CD4-positive, alpha-beta T cell treated with Interleukin-15 for 1 hour (primary cell): ENCODE data around the gene NR1D1.
"Not testable (repeated sequence)": the region's sequence is repeated elsewhere in the genome, so short reads cannot be mapped to it uniquely, and the experiment has no call there.

Source experiments
- DNase-seq: peaks from one replicate; pipeline ENCODE4 v3.0.0-alpha.2; 2020

The NR1D1 gene

DNA sequence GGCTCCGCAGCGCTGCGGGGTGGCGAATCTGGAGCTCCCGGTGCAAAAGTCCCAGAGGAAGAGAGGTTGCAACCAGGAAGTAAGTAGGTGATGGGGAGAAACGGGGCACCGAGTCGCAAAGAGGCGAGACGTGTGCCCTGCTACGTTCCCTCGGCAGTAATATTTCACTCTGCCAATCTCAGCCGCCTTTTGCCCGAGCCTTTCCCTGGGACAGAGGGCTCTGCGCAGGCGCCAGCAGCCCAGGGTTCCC, at the start of gene NR1D1:
TSS of gene NR1D1 (minus strand) at position 171 of the 250 bp plus-strand sequence. CDS start 495 bp downstream, outside the sequence.
- no peak for DNase-seq

DNA sequence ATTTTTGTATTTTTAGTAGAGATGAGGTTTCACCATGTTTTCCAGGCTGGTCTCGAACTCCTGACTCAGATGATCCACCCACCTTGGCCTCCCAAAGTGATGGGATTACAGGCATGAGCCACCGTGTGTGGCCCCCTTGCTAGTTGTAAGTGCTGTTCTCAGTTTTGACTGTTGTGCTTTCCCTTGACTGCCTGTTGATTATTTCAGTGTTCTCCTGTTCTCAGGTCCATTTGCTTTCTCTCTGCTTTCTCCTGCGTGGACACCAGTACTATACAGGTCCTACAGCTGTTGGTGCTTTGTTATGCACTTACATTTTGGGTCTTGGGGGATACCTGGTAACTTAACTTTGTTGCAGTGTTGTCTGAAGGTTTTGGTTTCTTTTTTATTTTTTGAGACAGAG, 48.1 kb upstream of the NR1D1 start:
- DNase-seq = no peak

DNA sequence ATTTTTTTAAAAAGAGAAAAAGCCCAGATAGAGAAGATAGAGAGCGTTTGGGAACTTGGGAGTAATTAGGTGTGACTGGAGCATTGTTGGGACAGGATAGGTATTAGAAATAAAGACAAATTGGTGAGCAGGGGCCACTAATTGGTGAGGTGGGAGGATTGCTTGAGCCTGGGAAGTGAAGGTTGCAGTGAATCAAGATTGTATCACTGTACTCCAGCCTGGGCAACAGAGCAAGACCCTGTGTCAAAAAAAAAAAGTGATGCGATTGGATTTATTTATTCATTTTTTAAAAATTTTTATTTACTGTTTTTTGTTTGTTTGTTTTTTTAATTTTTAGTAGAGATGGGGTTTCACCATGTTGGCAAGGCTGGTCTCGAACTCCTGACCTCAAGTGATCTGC, 45.1 kb upstream of the NR1D1 start:
- DNase-seq = no peak

DNA sequence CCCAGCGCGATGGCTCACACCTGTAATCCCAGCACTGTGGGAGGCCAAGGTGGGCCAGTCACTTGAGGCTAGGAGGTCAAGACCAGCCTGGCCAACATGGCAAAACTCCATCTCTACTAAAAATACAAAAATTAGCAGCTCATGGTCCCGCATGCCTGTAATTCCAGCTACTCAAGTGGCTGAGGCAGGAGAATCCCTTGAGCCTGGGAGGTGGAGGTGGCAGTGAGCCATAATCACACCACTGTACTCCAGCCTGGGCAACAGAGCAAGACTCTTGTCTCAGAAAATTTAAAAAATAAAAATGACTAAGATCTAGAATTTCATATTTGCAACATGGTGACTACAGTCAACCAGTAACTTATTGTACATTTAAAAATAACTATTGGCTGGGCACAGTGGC, 42.8 kb upstream of the NR1D1 start:
- not testable (repeated sequence) for DNase-seq

DNA sequence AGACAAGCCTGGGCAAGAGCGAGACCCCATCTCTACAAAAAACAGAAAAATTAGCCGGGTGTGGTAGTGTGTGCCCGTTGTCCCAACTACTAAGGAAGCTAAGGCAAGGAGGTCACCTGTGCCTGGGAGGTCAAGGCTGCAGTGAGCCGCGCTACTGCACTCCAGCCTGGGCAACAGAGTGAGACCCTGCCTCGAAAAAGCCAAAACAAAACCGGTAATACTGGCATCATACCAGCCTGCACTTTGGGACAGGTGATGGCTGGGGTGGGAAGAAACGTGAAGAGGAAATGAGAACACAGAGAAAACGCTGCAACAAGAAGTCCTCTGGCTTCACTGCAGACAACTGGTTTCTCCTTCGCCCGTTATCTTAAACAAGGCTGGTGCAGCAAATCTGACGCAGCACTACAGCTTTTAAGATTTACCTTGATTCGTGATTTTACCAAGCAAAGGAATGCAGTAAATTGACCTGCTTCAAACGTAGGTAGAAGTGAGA, 39.2 kb upstream of the NR1D1 start:
- DNase-seq = no peak

DNA sequence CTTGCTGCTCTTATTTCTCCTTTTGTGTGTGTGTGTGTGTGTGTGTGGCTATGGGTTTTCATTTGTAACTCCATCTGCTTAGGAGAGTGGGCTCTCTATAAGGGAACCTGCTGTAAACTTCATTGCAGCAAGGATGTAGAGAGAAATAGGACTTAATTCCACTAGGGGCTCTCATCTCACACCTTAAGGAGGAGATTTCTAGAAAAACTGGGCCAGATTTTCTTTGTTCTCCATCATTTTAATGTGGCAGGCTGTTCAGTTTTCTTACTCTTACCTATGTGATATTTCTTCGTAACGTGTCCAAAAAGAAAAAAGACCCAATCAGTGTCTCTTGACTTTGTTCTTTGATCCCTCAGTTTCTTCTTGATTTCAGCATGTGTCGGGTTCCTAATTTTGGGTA, 35.4 kb upstream of the NR1D1 start:
- DNase-seq = no peak

DNA sequence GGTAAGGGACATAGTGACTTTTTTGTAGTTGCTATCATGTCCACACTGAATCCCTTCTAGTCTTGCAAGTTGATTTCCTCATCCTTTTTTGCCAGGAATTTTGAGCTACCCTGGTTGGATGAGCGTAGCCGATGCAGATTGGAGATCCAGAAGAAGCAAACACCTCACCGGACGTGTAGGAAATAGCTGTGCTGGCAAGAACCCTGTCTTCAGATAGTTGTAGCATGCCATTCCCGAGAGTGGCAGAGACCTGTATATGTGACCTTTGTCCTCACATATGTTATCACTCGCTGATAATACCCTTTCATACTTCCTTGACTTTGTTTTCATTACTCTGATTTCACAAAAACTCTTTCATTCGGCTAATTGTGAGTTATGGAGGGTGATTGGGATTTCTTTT, 33.8 kb upstream of the NR1D1 start:
- no peak for DNase-seq

DNA sequence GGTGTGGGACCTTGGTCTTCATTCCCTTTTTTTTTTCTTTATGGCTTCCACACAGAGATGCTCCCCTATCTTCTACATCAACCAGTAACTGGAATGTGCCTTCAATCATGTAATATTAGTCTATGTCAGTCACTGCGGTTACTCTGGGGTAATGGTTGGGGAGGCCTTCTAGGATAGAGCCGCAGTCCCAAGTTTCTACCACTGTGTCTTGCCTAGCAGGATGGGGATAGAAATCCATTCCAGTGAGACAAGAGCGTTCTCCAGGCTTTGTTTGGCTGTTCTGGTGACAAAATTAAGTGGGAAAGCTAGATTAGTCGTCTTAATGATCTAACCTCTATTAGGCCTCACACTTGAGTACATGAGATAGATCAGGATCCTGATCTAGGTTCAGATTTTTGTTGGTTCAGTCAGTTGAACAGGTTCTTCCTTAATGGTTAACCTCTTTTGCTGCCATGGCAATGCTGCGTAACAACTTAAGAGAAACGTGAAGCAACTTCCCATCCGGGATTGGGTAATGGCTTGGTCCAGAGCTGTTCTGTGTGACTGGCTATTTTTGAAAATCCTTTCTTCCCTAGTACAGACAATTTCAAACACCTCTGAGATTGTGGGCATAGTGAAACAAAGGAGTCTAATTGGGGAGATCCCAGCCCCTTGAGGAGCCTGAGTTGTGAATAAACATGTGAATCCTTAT, 30.1 kb upstream of the NR1D1 start:
- DNase-seq = peak; percentile 57

DNA sequence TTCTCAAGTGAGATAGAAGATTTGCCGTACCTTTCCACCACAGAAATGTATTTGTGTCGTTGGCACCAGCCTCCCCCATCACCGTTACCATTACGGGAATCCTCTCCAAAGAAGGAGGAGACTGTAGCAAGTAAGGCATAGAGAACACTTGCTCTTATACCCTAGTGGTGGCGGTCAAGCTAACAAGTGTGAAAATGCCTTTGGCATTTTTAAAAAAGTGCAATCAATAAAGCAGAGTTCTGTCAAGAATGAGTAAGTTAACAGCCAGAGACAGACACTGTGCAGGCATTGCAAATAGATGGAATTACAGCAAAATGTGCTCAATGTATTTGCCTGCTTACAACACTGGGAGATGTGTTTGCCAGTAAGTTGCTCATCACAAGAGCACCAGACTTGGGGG, 29.1 kb upstream of the NR1D1 start:
- DNase-seq = no peak

DNA sequence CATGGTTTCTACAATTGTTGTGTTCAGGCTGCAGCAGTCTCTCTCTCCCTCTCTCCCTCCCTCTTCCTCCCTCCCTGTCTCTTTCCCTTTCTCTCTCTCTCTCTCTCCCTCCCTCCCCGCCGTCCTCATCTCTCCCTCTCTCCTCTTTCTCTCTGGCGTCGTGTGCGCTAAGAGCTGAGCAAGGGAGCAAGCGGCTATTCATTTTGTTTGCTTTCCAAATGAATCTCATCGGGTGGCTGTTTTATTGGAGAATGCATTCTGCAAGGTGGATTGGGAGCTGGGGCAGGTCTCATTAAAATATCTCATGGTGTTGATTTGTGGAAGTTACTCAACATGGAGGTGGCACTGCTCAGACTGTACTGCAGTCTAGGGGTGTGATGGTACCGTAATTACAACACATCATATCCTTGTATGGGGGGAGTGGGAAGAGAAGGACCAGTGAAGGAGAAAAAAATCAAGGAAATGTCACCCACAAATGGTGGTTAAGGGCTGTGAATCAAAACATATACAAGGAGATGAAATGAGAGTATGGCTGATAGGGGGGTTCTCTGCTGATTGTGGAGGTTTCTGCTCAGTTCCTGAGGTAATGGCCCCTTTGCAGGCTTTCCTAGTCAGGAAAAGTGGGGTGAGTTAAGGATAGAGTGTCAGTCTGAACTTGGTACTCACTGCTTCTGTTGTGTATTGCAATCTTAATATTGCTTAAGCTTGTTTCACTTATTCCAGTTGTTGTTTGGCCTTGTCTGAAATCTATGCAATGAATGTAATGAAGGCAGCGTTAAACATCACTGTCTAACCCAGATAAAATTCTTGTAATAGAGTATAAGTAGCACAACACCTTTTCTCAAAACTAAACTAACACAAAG, 24.1 kb upstream of the NR1D1 start:
- DNase-seq = no peak

DNA sequence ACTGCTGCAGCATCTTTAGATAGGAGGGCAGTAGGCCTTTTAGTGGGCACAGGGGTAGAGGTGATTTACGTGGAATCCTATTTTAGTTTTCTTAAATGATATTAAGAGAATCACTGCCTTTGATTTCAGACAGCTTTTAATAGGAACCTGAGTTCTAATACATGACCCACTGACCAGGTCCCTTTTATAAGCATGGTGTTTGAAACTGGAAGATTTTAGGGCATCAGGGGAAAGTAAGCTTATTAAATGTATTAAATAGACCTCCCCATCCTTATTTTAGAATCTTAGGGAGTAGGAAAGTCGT, 23.4 kb upstream of the NR1D1 start:
- DNase-seq = no peak

DNA sequence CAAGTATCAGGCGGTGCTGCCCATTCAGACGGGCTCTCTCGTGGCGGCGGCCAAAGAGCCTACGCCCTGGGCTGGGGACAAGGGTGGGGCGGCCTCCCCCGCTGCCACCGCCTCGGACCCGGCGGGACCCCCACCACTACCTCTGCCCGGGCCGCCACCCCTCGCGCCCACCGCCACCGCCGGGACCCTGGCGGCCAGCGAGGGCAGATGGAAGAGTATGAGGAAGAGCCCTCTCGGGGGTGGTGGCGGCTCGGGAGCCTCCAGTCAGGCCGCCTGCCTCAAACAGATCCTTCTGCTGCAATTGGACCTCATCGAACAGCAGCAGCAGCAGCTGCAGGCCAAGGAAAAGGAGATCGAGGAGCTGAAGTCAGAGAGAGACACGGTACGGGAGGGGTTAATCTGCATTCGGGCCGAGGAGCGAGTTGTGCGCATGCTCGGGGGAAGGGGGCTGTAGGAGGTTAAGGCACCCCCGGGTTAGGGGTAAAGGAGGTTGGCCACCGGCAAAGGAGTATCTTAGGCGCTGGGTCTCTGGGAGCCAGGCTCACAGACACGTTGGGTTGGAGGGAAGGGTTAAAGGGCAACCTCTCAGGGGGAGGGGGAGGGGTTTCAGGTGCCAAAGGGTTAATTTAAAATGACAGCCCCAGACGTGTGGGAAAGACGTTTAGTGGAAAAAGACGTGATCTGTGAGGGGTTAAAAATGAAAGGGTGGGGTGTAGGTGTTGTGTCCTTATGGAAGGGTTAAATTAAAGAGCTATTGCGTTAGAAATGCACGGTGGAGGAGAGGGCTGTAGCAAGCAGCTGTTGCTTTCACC, 22.8 kb upstream of the NR1D1 start:
- peak; percentile 59 for DNase-seq

DNA sequence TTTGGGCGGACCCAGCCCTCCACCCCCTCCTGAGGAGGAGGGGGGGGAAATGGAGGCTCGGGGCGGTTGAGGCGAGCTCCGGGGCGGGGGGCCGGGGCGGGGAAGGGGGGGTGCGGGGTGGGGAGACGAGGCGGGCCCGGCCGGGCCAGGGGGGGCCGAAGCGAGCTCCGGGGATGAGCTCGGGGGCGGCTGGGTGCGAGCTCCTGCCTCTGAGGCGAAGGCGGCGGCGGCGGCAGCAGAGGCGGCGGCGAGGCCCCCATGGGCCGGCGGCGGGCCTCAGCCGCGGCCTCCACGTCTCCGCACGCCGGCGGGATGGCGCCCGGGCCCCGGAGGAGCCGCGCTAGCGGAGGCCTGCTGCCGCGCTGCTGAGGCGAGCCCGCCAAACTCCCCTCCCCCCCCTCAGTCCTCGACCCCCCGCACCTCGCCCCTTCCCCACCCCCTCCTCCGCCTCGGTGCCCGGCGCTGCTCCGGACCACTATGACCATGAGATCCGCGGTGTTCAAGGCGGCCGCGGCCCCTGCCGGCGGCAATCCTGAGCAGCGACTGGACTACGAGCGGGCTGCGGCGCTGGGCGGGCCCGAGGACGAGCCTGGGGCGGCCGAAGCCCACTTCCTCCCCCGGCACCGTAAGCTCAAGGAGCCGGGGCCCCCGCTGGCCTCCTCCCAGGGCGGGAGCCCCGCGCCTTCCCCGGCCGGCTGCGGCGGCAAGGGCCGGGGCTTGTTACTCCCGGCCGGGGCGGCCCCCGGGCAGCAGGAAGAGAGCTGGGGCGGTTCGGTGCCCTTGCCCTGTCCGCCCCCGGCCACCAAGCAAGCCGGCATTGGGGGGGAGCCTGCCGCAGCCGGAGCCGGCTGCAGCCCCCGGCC, 22.0 kb upstream of the NR1D1 start:
- DNase-seq = peak; percentile 55

DNA sequence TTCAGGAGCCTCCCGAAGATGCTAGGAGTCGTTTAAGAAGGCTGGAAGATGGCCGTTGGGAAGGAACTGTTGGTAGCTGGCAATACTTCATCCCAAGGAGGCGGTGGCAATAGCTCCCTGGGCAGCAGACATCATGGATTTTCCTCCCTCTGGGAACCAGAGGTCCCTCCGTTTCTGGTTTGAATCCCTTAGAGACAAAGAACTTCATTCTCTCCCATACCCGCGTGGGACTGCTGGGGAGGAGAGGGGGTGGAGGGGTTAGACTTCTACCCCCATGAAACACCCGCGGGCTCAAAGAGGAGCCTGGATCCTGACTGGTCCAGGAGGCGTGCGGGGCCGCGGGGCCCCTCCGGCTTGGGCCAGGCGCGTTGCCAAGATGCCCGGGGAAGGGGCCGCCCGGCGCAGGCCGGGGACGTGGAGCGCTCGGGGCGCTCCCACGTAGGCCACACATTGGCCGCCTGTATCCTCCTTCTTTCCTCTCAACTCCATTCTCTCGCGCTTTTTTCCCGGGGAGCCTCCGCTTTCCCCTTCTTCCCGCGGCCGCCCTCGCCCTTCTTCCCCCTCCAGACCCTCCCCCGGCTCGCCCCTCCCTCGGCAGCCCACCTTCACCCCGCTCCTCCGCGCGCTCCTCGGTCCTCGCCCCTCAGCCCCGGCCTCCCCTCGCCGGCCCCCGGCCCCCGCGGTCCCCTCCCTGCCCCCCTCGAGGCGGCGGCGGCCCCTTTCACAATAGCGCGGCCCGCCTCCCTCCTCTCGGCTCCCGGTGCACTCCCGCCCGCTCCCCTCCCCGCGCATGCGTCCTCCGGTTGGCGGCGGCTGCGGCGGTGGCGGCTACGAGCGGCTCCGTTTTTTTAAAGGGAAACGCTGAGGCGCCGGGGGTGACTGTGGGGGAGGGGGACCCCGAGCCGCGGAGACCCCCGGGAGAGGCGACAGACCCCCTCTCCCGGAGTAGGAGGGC, 21.1 kb upstream of the NR1D1 start, which contains the start of gene MSL1:
TSS of gene MSL1 (plus strand) at position 791 of the 955 bp plus-strand sequence. CDS start 642 bp downstream, outside the sequence.
- peak; percentile 87 for DNase-seq

DNA sequence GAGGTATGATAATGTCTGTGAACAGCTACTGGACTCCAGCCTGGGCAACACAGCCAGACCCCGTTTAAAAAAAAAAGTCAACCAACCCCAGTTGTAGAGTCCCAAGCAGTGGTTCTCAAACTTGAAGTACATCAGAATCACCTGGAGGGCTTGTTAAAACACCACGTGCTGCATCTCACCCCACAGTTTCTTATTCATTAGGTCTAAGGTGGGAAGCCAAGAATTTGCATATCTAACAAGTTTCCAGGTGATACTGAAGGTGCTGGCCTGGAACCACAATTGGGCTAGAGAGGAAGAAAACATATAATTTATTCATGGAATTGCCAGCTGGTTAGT, 14.7 kb upstream of the NR1D1 start:
- DNase-seq = no peak

DNA sequence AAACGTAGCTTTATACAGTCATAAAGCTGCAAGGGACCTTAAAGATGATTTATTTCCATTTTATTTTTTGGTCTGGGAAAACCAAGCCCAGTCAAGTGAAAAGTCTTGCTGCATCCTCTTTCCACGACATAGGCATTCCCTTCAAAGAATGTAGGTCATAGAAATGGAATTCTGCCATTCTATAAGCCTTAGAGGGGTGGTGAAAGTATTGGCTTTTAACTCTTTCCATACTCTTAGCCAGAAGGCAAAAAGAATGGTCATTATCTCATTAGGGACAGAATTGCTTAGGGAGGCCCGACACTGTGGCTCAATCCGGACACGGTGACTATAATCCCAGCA, 13.5 kb upstream of the NR1D1 start:
- no peak for DNase-seq

DNA sequence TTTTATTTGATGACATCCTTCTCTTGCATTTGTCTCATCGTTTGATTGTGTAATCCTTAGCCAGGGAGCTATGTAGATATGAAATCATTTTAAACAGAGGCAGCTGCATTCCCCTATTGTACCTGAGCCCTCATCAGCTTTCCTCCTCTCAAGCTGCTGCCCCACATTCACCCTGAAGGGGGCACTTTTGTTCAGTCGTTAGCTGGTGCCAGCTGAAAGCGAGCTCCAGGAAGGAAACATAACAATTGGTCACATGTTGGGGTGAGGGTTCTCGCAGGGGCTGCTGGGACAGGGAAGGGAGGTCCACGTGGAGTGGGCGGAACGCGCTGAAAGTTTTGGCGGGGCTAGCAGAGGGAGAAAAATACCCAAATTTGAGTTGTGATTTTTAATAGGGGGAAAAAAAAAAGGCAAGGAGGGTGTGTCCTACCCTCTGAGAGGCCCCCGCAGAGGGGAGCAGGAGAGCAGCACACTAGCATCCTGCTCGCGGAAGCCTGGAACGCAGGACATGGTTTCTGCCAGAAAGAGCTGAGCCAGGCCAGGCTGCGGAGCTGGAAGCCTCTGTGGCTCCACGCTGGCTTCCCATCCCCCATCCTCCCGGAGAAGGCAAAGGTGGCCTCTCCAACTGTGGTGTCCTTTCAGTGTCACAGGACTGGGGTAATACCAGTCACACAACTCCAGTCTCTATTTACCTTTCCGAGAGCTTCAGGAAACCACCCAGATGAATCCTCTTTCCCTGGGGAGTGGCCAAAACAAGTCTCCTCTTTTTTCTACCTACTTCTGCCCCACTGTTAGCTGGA, 12.9 kb upstream of the NR1D1 start:
- peak; percentile 93 for DNase-seq

DNA sequence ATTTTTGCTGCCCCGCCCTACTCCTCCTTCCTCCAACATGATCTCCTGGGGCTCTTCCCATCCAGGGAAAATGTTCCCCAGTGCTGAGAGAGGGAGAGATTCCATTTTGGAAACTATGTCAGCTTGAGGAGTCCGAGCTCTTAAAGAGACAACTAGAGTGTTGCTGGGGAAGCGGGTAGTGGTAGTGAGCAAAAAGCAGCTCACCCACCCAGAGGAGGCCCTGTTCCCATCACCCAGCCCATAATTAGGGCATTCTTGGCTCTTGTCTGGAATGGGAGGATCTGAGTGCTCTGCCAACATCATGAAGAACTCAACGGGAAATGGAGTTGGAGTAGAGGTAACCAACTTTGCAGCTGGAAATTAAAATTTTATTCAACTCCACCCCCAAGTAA, 12.3 kb upstream of the NR1D1 start:
- no peak for DNase-seq

DNA sequence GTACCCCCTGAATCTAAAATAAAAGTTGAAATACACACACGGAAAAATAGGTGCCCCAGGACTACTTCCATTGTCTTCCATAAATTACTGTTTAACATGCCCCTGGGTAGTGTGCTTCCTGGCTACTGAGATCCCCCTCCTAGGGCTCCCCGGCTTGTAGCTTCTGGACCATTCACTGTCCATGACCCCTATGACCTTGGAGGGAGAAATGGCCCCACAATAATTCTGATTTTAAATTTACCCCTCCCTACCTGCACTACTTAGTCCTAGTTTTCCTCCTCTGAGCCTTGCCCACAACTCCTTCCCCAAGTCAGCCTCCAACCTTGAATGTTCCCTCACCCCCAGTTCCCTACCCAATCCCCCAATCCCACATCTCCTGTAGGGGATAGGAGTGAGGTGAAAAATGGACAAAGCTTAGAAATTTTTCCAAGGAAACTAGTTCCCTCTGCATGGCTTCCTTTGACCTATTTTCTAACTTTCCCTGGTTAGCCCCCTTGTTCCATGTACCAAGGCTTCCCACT, 11.9 kb upstream of the NR1D1 start:
- no peak for DNase-seq
